ENCODE results near the gene LSAMP. TPM values are rescaled to one million over a fixed set of nuclear protein-coding genes. Genes with fewer than 3 reads are reported as not detected.
"Not testable (repeated sequence)": the region's sequence is repeated elsewhere in the genome, so short reads cannot be mapped to it uniquely, and the experiment has no call there.

The LSAMP gene
- total RNA-seq, 1 donor from 2014 or later: not detected

DNA sequence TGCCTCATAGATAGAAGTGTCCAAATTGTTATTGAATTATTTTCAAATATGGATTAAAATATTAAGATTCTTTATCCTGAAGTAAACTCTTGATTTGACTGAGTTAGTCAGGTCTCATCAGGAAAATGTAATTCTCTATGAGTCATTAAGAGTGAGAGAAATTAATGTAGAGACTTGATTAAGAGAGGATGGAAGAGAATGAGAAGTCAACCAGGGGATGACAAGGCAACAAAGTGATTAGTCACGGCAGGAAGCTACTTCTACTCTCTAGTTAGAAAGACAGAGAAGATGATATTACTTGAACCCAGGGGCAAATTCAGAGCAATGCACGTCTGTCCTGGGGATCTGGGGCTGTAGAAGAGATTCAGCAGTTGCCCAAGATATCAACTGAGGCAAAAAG, 202.5 kb downstream of the LSAMP start:
- intact Hi-C loops (cut with micrococcal nuclease): no loop called here

DNA sequence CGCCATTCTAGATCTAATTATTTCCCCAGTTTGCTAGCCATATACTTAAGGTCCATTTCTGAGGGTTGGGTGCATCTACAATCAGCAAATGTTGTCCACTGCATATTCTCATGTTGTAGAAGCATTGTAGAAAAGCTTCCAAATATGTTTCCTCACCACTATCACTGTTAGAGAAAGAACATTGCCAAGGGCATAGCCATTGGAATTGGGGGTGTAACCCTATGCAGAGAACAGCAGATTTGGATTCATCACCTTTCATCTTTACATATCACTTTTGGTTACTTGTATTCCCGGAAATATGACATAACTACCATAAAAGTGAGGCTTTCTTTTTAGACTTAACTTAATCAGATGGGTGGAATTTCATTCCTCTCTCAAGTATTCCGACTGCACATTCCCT, 203.6 kb downstream of the LSAMP start:
- intact Hi-C loops (cut with micrococcal nuclease): no loop called here

DNA sequence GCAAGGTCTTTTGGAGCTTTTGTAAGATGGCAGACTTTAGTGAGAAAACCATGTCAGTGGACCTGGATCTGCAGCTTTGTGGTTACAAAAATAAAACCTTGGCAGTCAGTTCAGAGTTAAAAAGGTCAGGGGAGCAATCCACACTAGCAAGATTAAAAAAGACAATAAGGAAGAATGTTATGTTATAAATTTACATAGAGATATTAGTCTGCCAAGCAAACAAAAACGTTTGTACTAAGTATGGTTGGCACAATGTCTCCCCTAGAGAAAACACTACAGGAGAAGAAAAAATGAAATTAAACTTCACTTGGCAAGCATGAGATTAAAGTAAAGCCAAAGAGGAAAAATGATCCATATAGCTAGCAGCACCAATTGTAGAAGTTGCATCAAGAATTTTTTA, 205.0 kb downstream of the LSAMP start:
- intact Hi-C loops (cut with micrococcal nuclease): no loop called here

DNA sequence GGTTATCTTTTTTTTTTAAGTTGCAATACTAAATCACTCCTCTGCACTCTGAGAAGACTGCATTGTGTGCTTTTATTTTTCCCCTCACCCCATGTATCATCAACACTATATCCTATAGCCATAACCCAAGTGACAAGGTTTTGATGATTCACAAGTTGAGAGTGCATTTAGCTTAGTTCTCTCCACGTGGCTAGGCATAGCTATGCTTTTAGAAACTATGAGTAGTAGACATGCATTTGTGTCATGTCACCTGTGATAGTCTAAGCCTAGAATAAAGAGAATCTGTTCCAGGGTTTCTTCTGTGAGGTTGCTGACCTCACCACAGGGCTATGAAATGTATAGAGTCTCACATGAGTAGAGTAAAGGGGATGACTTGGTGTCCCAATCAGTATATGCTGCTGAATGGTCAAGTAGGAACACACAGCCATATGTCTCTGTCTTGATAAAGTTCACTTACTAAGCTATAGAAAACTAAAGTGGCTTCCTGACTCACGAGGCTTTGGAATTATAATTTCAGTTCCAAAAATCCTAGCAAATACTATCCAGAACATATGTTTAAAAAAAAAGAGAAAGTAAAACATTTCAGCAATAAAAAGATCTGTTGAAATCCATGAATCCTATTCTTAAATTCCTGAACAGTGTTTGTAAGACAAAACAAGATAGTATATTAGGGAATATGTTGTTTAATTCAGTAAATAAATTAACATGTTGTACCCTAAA, 206.3 kb downstream of the LSAMP start:
- intact Hi-C loops (cut with micrococcal nuclease): no loop called here

DNA sequence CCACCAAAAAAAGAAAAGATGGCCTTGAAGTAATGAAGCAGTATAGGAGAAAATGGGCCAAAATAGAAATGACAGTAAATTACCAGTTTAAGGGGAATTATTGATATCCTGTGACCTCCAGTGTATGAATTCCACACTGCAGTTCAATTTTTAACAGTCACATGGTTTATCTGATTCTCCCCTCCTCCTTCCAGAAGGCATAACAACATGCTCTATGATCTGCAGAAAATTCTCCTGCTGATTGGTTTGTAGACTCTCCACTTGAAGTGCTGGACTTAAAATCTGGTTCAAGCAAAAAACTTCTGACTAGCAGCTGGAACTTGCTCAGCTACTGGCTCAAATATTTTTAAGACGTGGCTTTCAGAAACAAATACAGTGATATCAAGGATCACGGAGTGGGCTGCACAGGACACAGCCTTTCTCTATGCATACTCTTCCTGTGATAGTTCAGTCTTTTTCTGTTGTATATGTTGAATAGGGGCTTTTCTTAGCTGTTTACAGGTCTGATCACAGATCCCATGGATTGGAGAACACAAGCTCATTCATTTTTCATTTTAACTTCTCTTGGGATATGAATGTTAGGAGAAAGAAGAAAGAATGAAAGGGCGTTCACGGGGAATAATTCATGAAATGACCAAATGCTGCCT, 211.5 kb downstream of the LSAMP start:
- intact Hi-C loops (cut with micrococcal nuclease): no loop called here

DNA sequence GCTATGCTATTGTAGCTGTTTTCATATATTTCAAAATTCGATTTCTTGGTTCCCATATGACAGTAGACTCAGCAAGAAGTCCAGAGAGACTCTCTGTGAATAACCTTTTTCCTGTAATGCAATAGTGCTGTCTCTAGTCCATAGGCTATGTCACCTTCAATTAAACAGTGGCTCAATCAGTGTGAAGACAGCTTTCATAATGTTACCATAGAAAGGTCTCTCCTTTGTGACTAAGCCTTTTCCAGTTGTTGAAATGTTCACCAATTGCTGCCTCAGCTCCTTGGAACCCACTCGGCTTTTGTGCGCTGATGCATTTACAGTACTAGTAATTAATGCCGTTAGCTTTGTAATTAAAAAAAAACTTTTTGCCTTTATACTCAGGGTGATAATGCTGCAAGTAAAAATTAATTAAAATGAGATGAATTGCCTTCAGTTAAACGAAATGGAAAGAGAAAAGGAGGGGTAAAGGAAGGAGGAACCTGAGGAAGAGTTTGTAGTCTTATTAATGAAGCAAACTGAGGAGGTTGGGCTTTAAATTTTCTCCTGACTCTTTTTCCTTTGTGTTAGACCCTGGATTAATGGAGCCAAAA, 214.8 kb downstream of the LSAMP start:
- intact Hi-C loops (cut with micrococcal nuclease): no loop called here

DNA sequence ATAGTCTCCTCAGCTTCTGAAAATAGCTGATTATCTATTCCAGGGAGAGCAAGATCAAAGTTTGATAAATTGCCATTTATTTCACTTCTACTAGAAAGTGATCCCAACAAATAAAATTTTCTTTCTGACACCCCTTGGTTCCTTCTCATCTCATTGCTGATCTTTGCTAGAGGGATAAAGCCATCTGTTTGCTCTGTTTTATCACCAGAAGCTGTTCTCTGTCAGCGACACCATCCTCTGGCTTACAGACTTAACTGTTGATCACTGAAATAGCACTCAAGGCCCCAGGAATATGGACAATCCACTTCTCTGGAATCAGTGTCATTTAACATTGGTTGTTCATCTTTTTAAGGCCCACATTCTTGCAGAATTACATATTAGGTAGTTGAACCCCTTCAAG, 219.0 kb downstream of the LSAMP start:
- intact Hi-C loops (cut with micrococcal nuclease): no loop called here

DNA sequence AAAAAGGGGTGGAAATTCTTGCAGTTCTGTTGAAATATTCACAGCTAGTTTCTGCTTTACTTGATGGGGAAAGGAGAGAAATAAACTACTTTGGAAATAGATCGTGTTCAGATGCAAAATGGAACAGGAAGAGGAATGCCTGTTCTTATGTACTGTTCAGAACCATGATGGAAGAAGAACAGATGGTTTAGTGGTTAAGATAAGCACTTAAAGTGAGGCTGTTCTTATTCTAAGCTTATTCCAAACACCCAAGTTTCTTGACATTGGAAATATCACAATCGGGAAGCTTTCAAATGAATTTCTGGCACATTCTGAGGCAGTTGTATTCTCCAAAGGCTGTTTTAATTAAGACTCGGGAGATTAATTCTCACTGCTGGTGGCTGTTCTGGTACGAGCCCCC, 228.5 kb downstream of the LSAMP start:
- intact Hi-C loops (cut with micrococcal nuclease): no loop called here

DNA sequence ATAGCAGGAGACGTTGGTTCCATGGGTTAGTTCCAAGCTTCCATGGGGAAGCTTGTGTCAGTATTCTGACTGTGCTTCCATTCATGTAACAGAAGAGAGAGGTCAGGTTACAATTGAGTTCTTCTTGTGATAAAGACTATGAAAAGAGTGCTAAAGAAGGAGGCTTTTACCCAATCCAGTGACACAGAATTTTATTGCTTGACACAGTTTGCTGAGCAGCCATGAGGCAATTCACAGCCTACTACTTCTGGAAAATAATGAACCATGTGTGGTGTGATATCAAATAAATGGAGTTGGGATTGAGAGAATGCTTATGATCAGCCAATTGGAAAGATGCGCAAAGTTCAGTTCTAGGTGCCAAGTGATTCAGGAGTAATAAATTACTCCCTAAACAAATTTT, 233.4 kb downstream of the LSAMP start:
- intact Hi-C loops (cut with micrococcal nuclease): no loop called here

DNA sequence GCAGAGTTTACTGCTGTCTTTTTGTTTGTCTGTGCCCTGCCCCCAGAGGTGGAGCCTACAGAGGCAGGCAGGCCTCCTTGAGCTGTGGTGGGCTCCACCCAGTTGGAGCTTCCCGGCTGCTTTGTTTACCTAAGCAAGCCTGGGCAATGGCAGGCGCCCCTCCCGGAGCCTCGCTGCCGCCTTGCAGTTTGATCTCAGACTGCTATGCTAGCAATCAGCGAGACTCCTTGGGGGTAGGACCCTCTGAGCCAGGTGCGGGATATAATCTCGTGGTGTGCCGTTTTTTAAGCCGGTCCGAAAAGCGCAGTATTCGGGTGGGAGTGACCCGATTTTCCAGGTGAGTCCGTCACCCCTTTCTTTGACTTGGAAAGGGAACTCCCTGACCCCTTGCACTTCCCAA, 236.5 kb downstream of the LSAMP start:
- intact Hi-C loops (cut with micrococcal nuclease): not testable (repeated sequence)

DNA sequence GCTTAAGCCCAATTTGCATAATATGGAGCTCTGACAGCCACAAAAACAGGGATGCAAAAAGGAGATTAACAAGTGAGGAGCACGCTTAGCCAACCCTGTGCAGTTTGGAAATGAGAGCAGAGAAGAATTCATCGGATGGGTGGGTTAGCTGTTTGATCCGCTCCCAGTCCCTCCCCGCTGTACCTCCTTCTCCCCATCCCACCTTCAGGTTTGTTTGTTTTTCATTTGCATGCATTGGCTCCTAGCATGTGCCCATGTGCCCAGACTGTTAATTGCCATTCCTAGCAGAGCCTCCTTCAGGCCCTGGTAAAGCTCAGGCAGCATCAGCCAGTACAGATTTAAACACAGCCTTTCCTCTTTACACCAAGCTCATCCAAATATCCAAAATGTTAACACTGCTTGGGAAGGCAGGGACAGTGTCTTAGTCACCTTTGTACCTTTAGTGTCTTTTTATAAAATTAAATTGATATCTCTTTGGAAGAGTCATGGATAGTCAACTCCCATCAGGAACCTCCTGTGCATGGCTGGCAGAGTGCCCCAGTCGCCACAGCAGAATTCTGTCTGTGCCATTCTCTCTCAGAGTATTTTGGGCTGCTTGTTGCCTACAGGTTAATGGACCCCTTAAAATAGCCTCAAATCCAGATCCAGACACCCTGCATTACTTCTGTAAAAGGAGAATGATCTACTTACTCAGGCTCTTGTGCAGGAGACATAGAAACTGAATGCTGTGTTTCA, 244.2 kb downstream of the LSAMP start:
- intact Hi-C loops (cut with micrococcal nuclease): no loop called here

DNA sequence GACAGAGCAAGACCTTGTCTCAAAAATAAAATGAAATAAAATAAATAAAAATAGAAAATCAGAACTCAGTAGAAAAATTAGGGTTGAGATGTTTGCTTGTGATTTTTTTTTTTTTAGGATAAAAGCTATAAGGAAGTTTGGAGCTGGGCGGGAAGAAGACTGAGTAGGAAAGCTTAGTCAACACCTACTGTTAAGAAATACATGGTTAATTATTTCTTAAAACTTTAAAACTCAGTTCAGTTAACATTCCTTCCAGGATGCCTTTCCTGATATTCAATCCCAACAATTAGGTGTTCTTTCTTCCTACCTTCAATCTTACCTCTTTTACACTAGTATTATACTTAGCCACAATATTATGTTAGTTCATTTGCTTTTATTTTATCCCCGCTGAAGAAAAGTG, 246.2 kb downstream of the LSAMP start:
- intact Hi-C loops (cut with micrococcal nuclease): no loop called here

DNA sequence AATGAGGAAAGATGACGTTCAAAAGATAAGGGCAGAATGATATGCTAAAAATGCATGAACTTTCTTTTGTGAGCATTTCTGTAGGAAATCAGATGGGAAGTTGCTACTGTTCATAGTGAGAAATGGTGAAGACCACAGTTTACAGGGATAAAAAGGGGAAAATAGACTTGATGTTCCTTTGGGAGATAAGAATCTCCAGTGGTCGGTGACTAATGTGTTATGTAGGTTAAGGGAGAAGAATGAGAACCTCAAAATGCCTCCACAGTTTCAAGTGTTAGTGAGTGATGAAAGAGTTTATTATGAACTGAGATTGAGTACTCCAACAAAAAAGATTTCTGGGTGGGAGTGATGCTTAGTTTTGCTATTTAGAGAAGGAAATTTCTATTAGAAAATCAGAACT, 247.2 kb downstream of the LSAMP start:
- intact Hi-C loops (cut with micrococcal nuclease): no loop called here

DNA sequence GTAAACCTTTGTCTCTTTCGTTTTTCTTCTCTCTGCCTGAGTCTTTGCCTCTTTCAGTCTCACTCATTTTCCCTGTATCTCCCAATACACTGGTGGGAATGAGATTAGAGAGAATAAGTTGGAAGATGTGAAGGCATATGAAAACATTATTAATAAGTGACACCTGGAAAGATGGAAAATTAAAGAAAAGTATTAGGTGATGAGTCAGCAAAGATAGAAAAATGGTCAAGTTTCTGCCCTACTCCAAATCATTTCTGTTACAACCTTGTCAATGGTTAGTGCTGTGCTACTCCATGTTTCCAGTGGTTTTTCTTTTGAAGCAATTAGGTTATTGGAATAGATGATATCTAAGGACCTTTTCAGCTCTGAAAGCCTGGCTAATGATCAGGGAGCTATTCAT, 252.8 kb downstream of the LSAMP start:
- intact Hi-C loops (cut with micrococcal nuclease): no loop called here

DNA sequence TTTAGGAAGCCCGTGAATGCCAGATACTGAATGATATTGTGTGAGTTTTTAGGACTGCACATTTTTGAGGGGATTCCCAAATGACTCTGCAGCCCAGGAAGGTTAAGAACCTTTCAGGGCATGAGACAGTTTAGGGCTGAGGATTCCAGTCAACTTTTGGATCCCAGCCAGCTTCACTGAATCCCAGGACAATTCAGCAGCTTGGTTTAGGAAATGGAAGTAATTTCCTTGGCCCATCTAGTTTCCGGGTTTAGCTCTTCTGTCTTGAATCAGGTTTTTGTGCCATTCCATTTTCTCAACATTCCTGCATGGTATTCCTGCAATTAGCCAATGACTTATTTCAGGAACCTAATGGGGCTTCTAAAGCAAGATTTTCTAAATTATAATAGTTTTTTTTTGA, 253.9 kb downstream of the LSAMP start:
- intact Hi-C loops (cut with micrococcal nuclease): no loop called here

DNA sequence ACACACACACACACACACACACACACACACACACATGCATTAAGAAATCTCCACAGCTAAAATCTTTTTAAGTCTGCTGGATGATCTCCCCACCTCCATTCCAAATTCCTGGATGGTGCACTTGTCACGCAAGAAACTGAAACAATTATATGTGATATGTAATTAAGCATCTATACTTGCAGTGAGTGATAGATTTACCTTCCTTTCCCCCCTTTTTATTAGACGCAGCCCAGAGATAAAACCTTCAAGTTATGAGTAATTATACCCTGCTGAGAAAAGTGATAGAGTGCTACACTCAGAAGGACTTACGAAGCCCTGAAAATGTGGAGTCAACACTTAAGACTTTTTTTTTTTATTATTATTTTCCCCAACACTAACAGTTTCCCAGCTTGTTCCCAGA, 255.2 kb downstream of the LSAMP start:
- intact Hi-C loops (cut with micrococcal nuclease): no loop called here

DNA sequence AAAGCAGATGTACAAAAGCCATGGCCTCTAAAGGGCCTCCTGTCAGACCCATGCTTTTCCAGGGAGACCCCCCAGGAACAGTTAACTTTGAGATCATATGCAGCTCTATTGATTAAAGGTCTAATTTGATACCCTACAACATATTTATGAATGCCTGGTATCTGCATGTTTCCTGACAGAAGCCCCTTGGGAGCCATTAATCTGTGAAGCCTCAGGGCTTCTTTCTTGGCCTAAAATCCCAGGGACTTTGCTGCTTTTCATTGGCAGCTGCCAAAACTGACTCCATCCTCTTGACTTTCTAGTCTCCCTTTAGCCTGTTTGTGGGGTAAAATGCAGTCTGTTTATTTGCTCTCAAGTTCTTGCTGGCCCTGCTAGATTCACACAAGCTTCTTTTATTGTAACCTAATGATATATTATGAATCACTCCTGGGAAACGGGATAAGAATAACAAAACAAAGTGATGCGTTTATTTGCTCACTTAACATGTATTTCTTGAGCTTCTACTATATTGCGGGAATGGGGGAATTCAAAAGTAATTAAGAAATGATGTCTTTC, 257.0 kb downstream of the LSAMP start:
- intact Hi-C loops (cut with micrococcal nuclease): no loop called here

DNA sequence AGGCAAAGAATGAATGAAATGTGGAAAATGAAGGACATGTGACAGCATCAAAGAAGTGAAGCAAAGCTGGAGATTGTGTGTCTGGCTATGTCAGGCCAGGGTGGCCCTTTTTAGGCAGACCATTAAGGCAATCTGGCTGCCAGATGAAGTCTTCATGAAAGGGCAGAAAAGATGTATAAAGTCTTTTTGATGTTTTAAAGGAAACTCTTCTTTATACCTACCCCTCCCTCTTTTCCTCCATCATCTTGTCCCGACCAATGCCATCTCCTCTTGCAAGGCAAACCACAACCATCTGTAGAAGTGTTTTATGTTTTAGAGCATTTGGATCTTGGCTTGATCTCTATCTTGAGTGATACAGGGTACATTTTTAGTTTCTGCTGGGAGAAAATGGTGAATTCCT, 259.2 kb downstream of the LSAMP start:
- intact Hi-C loops (cut with micrococcal nuclease): no loop called here

DNA sequence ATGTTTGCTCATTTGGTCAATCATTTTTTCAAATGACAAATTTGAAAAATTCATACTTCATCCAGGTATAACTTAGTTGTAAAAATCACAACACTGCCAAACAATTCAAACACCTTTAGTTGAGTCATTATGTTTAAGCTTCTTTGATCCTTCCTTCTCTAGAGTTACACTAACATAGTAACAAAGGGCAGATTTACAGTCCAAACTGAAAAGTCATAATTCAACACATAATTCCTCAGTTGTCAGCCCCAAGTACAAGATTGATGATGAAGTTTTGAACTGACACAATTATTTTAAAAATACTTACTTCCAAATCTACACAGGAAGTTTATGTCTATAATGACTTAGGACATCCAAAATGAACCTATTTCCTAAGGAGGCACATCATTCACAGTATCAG, 264.1 kb downstream of the LSAMP start:
- intact Hi-C loops (cut with micrococcal nuclease): no loop called here

DNA sequence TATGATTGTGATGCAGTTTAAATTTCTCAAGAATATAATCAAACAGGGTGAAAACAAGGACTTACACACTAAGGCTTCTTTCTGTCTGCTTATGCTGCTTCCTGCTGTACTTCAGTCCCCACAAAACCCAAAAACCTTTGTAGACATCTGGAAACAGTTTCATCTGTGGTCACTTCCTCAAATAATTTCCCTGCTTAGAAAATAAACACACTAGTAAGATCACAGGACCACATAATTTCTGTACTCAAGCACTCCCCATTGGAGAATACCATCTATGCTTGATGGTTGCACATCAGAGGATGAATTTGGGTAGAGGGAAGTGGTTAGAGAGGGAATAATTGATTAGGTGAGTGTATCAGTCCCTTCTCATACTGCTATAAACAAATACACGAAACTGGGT, 266.2 kb downstream of the LSAMP start:
- intact Hi-C loops (cut with micrococcal nuclease): no loop called here

DNA sequence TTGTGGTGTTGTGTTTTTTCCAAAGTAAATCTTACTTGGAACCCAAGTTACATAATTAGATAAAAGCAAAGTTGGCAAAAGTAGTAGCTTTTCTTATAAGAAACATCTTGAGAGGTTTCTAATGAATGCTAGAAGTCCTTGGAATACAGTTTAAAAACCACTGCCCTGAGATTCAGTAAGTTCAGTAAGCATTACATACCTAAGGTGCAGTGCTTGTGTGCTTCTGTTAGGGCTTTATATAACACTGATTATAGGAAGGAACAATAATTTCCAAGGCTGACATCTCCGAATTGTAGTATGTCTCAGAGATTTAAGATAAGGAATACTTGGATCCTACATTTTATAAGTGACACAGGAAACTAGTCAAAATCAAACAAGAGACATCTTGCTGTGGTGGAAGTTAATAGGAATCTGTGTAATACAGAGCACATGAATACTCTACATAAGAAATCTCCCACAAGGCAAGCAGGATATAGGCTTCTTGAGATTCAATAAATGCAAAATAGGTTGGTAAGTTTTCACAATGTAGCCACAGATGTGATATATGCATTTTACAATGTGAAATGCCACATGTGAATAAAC, 268.2 kb downstream of the LSAMP start:
- intact Hi-C loops (cut with micrococcal nuclease): no loop called here

DNA sequence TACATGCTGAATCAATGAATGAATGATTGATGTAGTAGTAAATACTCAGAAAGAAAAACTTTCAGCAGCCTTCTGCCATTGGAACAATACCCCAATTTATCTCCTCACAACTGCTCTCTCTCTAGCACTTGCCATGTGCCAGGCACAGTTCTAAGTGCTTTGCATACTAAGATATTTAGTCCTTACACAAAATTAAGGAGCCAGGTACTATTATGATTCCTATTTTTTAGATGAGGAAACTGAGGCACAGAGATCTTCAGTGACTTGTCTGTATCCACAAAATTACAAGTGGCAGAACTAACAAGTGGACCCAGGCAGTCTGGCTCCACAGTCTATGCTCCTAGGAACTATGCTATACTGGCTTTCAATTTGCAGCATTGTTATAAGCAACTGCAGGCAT, 279.2 kb downstream of the LSAMP start:
- intact Hi-C loops (cut with micrococcal nuclease): no loop called here

Data from T-helper 2 cell treated with Interferon-gamma antibody and Interleukin-4, amounts not matched to agents 100 ng/mL and 5 ng/mL, for 36 hours (primary cell).